Measurements from ENCODE around the gene DOCK9. TPM values are rescaled to one million over a fixed set of nuclear protein-coding genes. Genes with fewer than 3 reads are reported as not detected.

Gene DOCK9
- total RNA-seq, 6 experiments from 2014 or later = 21.8 to 30.5 (median 25.5) TPM

- H3K4me3 Mint-ChIP-seq = no peak overlapping the region
- no peak for TF ChIP-seq CTCF (IDR thresholded peaks at IDR 0.05)
- peaks cover 4% of the 10 kb centered on the region for H3K27me3 Mint-ChIP-seq (ENCODE audit: insufficient read depth)
- H3K36me3 Mint-ChIP-seq (ENCODE audit: low read depth) = no peaks in the 10 kb centered on the region
- no peaks in the 10 kb centered on the region for H3K9me3 Mint-ChIP-seq
- H3K4me1 Mint-ChIP-seq (ENCODE audit: low read depth) = peaks cover 7% of the 10 kb centered on the region; the same call in 1 of the 2 replicates
- DNase-seq = no peak
- H3K27ac Mint-ChIP-seq = peak overlapping the region; percentile 30; the same call in 1 of the 2 replicates
Measured at GRCh38 chr13:98947925-98948324, 29.9 kb downstream of the DOCK9 start.

- H3K4me3 Mint-ChIP-seq = no peak overlapping the region
- no peak for DNase-seq
- no peak overlapping the region for H3K27ac Mint-ChIP-seq
- peaks cover 7% of the 10 kb centered on the region; the same call in 1 of the 2 replicates for H3K4me1 Mint-ChIP-seq (ENCODE audit: low read depth)
- no peaks in the 10 kb centered on the region for H3K36me3 Mint-ChIP-seq (ENCODE audit: low read depth)
- no peak for TF ChIP-seq CTCF (IDR thresholded peaks at IDR 0.05)
- H3K27me3 Mint-ChIP-seq (ENCODE audit: insufficient read depth) = peaks cover 4% of the 10 kb centered on the region
- no peaks in the 10 kb centered on the region for H3K9me3 Mint-ChIP-seq
Measured at GRCh38 chr13:98945863-98946605, 31.8 kb downstream of the DOCK9 start.

GRCh38 chr13:98944336-98944735 lies 33.5 kb downstream of the DOCK9 start:
- H3K36me3 Mint-ChIP-seq (ENCODE audit: low read depth) = no peaks in the 10 kb centered on the region
- TF ChIP-seq CTCF (IDR thresholded peaks at IDR 0.05) = no peak
- no peak for DNase-seq
- H3K4me3 Mint-ChIP-seq = no peak overlapping the region
- H3K27ac Mint-ChIP-seq = no peak overlapping the region
- no peaks in the 10 kb centered on the region for H3K9me3 Mint-ChIP-seq
- H3K4me1 Mint-ChIP-seq (ENCODE audit: low read depth) = peaks cover 7% of the 10 kb centered on the region; the same call in 1 of the 2 replicates
- peaks cover 6% of the 10 kb centered on the region for H3K27me3 Mint-ChIP-seq (ENCODE audit: insufficient read depth)

GRCh38 chr13:98942997-98943396 lies 34.9 kb downstream of the DOCK9 start:
- TF ChIP-seq CTCF (IDR thresholded peaks at IDR 0.05) = no peak
- Mint-ChIP-seq H3K4me3 (no peak overlapping the region), H3K36me3 (ENCODE audit: low read depth) (no peaks in the 10 kb centered on the region), H3K27ac (no peak overlapping the region), H3K27me3 (ENCODE audit: insufficient read depth) (peaks cover 2% of the 10 kb centered on the region; the same call in 1 of the 2 replicates), H3K9me3 (no peaks in the 10 kb centered on the region), H3K4me1 (ENCODE audit: low read depth) (peaks cover 14% of the 10 kb centered on the region)
- no peak for DNase-seq

GRCh38 chr13:98942485-98942884 lies 35.4 kb downstream of the DOCK9 start:
- Mint-ChIP-seq H3K27ac (no peak overlapping the region), H3K4me1 (ENCODE audit: low read depth) (peaks cover 13% of the 10 kb centered on the region), H3K27me3 (ENCODE audit: insufficient read depth) (peaks cover 2% of the 10 kb centered on the region; the same call in 1 of the 2 replicates), H3K36me3 (ENCODE audit: low read depth) (no peaks in the 10 kb centered on the region), H3K4me3 (no peak overlapping the region), H3K9me3 (no peaks in the 10 kb centered on the region)
- no peak for DNase-seq
- no peak for TF ChIP-seq CTCF (IDR thresholded peaks at IDR 0.05)

Data from HFFc6 (cell line).